ENCODE results near the gene PRKCB. TPM values are rescaled to one million over a fixed set of nuclear protein-coding genes. Genes with fewer than 3 reads are reported as not detected.

Gene PRKCB
- total and polyA plus RNA-seq, 2 donors from 2014 or later, result 0.62 to 17.8 TPM

- FAIRE-seq (no peak), DNase-seq (peak in 4 of 5 donors; percentile 12 to 82 (median 48))
- Histone ChIP-seq H3K4me1 (ENCODE audit: control insufficient read depth in 2 of 3, insufficient read depth in 2 of 3, low read depth in 1 of 3, low read length in 3 of 3) (no peaks in the 10 kb centered on the region), H3K36me3 (ENCODE audit: control insufficient read depth in 2 of 3, insufficient read depth in 3 of 3, low read length in 3 of 3) (no peaks in the 10 kb centered on the region), H3K9ac (ENCODE audit: low read length in 3 of 3) (no peak overlapping the region), H3K27me3 (ENCODE audit: control insufficient read depth, insufficient read depth, low read length) (peaks cover 9% of the 10 kb centered on the region), H3K9me3 (ENCODE audit: control insufficient read depth in 2 of 3, insufficient read depth in 1 of 3, low read length in 3 of 3) (no peaks in the 10 kb centered on the region), H3K27ac (ENCODE audit: low read depth in 2 of 2, low read length in 2 of 2) (no peak overlapping the region), H3K4me3 (ENCODE audit: low read length in 3 of 3) (no peak overlapping the region)
- no peak for TF ChIP-seq CTCF (IDR thresholded peaks at IDR 0.05; ENCODE audit: borderline replicate concordance, extremely low read depth, insufficient read depth)
- intact Hi-C loops (cut with DNase I), result no loop called here
Observed at GRCh38 chr16:23836404-23837311, 875 bp downstream of the PRKCB start.

GRCh38 chr16:23837553-23838308 lies 1.9 kb downstream of the PRKCB start:
- FAIRE-seq (no peak), DNase-seq (peak in 1 of 5 donors; percentile 36)
- H3K4me1 ChIP-seq (ENCODE audit: control insufficient read depth in 2 of 3, insufficient read depth in 2 of 3, low read depth in 1 of 3, low read length in 3 of 3), result no peaks in the 10 kb centered on the region
- H3K9me3 ChIP-seq (ENCODE audit: control insufficient read depth in 2 of 3, insufficient read depth in 1 of 3, low read length in 3 of 3), result no peaks in the 10 kb centered on the region
- H3K4me3 ChIP-seq (ENCODE audit: low read length in 3 of 3), result no peak overlapping the region
- H3K27ac ChIP-seq (ENCODE audit: low read depth in 2 of 2, low read length in 2 of 2), result no peak overlapping the region
- no peak for TF ChIP-seq CTCF (IDR thresholded peaks at IDR 0.05; ENCODE audit: borderline replicate concordance, extremely low read depth, insufficient read depth)
- H3K27me3 ChIP-seq (ENCODE audit: control insufficient read depth, insufficient read depth, low read length), result peaks cover 9% of the 10 kb centered on the region
- no peak overlapping the region for H3K9ac ChIP-seq (ENCODE audit: low read length in 3 of 3)
- intact Hi-C loops (cut with DNase I), result no loop called here
- no peaks in the 10 kb centered on the region for H3K36me3 ChIP-seq (ENCODE audit: control insufficient read depth in 2 of 3, insufficient read depth in 3 of 3, low read length in 3 of 3)

- Histone ChIP-seq H3K27me3 (ENCODE audit: control insufficient read depth, insufficient read depth, low read length) (peaks cover 9% of the 10 kb centered on the region), H3K9me3 (ENCODE audit: control insufficient read depth in 2 of 3, insufficient read depth in 1 of 3, low read length in 3 of 3) (no peaks in the 10 kb centered on the region), H3K36me3 (ENCODE audit: control insufficient read depth in 2 of 3, insufficient read depth in 3 of 3, low read length in 3 of 3) (no peaks in the 10 kb centered on the region), H3K27ac (ENCODE audit: low read depth in 2 of 2, low read length in 2 of 2) (no peak overlapping the region), H3K9ac (ENCODE audit: low read length in 3 of 3) (no peak overlapping the region), H3K4me3 (ENCODE audit: low read length in 3 of 3) (no peak overlapping the region), H3K4me1 (ENCODE audit: control insufficient read depth in 2 of 3, insufficient read depth in 2 of 3, low read depth in 1 of 3, low read length in 3 of 3) (no peaks in the 10 kb centered on the region)
- TF ChIP-seq CTCF (IDR thresholded peaks at IDR 0.05; ENCODE audit: borderline replicate concordance, extremely low read depth, insufficient read depth), result no peak
- FAIRE-seq, result no peak
- intact Hi-C loops (cut with DNase I), result no loop called here
- peak in 3 of 5 donors; percentile 45 to 74 (median 58) for DNase-seq
Observed at GRCh38 chr16:23838485-23839142, 2.8 kb downstream of the PRKCB start.

Measured in kidney (tissue), 14 donors.